ENCODE results near the gene AMZ2. TPM values are rescaled to one million over a fixed set of nuclear protein-coding genes. Genes with fewer than 3 reads are reported as not detected.
"Not testable (repeated sequence)": the region's sequence is repeated elsewhere in the genome, so short reads cannot be mapped to it uniquely, and the experiment has no call there.

The AMZ2 gene
- total RNA-seq, 1 donor from 2014 or later: 75.6 TPM

DNA sequence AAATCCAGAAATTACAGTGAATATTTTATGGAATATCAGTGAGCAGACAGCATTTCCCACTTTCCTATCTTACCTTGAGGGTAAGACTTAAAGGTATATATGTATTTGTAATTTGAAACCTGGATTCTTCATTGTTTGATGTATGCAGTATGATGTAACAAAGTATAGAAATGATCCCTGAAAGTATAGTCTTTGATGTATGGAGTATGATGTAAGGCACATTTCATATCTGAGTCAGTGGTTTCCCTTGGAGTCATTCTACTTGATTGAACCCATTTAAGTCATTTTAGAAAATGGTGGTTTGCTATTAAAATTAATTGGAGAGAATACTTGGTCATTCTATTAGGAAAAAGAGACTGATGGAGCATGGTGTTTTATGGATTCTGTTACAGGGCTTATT, 10.1 kb downstream of the AMZ2 start:
- no peak for DNase-seq (ENCODE audit: extremely low spot score, unreplicated experiment)
- Mint-ChIP-seq H3K36me3 (peaks cover 12% of the 10 kb centered on the region), H3K9me3 (no peaks in the 10 kb centered on the region), H3K27me3 (peaks cover 4% of the 10 kb centered on the region), H3K4me3 (peak overlapping the region; percentile 67), H3K4me1 (ENCODE audit: unreplicated experiment) (peaks cover 7% of the 10 kb centered on the region), H3K27ac (peak overlapping the region; percentile 11)
- TF ChIP-seq, protein P1, sequence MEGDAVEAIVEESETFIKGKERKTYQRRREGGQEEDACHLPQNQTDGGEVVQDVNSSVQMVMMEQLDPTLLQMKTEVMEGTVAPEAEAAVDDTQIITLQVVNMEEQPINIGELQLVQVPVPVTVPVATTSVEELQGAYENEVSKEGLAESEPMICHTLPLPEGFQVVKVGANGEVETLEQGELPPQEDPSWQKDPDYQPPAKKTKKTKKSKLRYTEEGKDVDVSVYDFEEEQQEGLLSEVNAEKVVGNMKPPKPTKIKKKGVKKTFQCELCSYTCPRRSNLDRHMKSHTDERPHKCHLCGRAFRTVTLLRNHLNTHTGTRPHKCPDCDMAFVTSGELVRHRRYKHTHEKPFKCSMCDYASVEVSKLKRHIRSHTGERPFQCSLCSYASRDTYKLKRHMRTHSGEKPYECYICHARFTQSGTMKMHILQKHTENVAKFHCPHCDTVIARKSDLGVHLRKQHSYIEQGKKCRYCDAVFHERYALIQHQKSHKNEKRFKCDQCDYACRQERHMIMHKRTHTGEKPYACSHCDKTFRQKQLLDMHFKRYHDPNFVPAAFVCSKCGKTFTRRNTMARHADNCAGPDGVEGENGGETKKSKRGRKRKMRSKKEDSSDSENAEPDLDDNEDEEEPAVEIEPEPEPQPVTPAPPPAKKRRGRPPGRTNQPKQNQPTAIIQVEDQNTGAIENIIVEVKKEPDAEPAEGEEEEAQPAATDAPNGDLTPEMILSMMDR (conservative IDR thresholded peaks at IDR 0.05): no peak

GRCh38 chr17:68258890-68259647, 11.2 kb downstream of the AMZ2 start:
- peak; percentile 70 for DNase-seq (ENCODE audit: extremely low spot score, unreplicated experiment)
- Mint-ChIP-seq H3K27ac (peak overlapping the region; percentile 54), H3K4me3 (peak overlapping the region; percentile 61)

GRCh38 chr17:68259648-68259951, 11.8 kb downstream of the AMZ2 start:
- peak overlapping the region; percentile 67 for H3K4me3 Mint-ChIP-seq

More at GRCh38 chr17:68258890-68259647, 11.2 kb downstream of the AMZ2 start:
- H3K4me1 Mint-ChIP-seq (ENCODE audit: unreplicated experiment); H3K9me3 Mint-ChIP-seq; H3K27me3 Mint-ChIP-seq: not testable (repeated sequence)
- H3K36me3 Mint-ChIP-seq: peaks cover 10% of the 10 kb centered on the region

GRCh38 chr17:68260051-68260762, 12.4 kb downstream of the AMZ2 start:
- H3K36me3 Mint-ChIP-seq: peaks cover 8% of the 10 kb centered on the region
- DNase-seq (ENCODE audit: extremely low spot score, unreplicated experiment): no peak
- H3K27me3 Mint-ChIP-seq: peaks cover 5% of the 10 kb centered on the region
- no peak overlapping the region for H3K4me3 Mint-ChIP-seq
- TF ChIP-seq, protein P1 (conservative IDR thresholded peaks at IDR 0.05): no peak
- H3K4me1 Mint-ChIP-seq (ENCODE audit: unreplicated experiment): peaks cover 7% of the 10 kb centered on the region
- H3K9me3 Mint-ChIP-seq: no peaks in the 10 kb centered on the region
- H3K27ac Mint-ChIP-seq: no peak overlapping the region

More at GRCh38 chr17:68259648-68259951, 11.8 kb downstream of the AMZ2 start:
- H3K27me3 Mint-ChIP-seq; H3K9me3 Mint-ChIP-seq; H3K36me3 Mint-ChIP-seq; H3K4me1 Mint-ChIP-seq (ENCODE audit: unreplicated experiment); DNase-seq (ENCODE audit: extremely low spot score, unreplicated experiment): not testable (repeated sequence)
- peak overlapping the region; percentile 54 for H3K27ac Mint-ChIP-seq

GRCh38 chr17:68262467-68262866, 14.6 kb downstream of the AMZ2 start:
- H3K4me1 Mint-ChIP-seq (ENCODE audit: unreplicated experiment); H3K9me3 Mint-ChIP-seq; H3K36me3 Mint-ChIP-seq; DNase-seq (ENCODE audit: extremely low spot score, unreplicated experiment); H3K27me3 Mint-ChIP-seq; H3K4me3 Mint-ChIP-seq; H3K27ac Mint-ChIP-seq: not testable (repeated sequence)

DNA sequence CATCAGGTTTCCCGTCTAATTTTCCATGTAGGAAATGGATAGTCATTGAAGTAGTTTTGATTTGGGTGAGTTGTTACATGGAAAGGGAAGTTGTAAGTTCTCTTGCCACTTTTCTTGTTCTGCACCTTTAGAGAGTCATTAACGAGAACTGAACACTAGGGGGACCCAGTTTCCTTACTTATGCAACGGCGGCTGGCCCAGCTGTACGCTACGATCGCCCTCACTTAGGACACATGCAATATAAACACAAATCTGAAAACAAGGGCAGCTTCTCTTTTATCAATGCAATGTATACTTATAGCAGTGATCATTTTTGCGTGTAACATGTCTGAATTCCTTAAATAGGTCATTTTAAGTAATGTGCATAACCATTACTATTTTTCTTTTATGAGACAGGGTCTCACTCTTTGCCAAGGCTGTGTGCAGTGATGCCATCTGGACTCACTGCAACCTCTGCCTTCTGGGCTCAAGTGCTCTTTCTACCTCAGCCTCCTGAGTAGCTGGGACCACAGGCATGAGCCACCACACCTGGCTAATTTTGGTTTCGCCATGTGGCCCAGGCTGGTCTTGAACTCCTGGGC, 15.3 kb downstream of the AMZ2 start:
- peak overlapping the region; percentile 10 for H3K27ac Mint-ChIP-seq
- H3K4me3 Mint-ChIP-seq; H3K36me3 Mint-ChIP-seq; H3K9me3 Mint-ChIP-seq; H3K4me1 Mint-ChIP-seq (ENCODE audit: unreplicated experiment); DNase-seq (ENCODE audit: extremely low spot score, unreplicated experiment); H3K27me3 Mint-ChIP-seq: not testable (repeated sequence)
- TF ChIP-seq, protein P1 (conservative IDR thresholded peaks at IDR 0.05): peak; percentile 81

GRCh38 chr17:68265833-68266232, 18.0 kb downstream of the AMZ2 start:
- not testable (repeated sequence) for H3K27me3 Mint-ChIP-seq; H3K27ac Mint-ChIP-seq; H3K4me3 Mint-ChIP-seq; H3K4me1 Mint-ChIP-seq (ENCODE audit: unreplicated experiment); DNase-seq (ENCODE audit: extremely low spot score, unreplicated experiment); H3K36me3 Mint-ChIP-seq; H3K9me3 Mint-ChIP-seq

All from type B pancreatic cell (in vitro differentiated cells).